ENCODE measurements around the gene FBXL13. TPM values are rescaled to one million over a fixed set of nuclear protein-coding genes. Genes with fewer than 3 reads are reported as not detected.

The FBXL13 gene
- total RNA-seq, 1 experiment from 2014 or later: 1.3 TPM

- no peak for TF ChIP-seq CTCF (IDR thresholded peaks at IDR 0.05; ENCODE audit: unreplicated experiment)
- no TSS peak for BruUV-seq (replicated peaks)
- CTCF ChIA-PET: no interaction called here
- Mint-ChIP-seq H3K27me3 (ENCODE audit: unreplicated experiment) (no peaks in the 10 kb centered on the region), H3K27ac (ENCODE audit: unreplicated experiment) (no peak overlapping the region), H3K36me3 (ENCODE audit: insufficient read depth, unreplicated experiment) (peaks cover under 1% of the 10 kb centered on the region), H3K4me3 (ENCODE audit: low read depth, unreplicated experiment) (no peak overlapping the region), H3K4me1 (ENCODE audit: low read depth, unreplicated experiment) (peaks cover 12% of the 10 kb centered on the region), H3K9me3 (ENCODE audit: low read depth, unreplicated experiment) (peaks cover 7% of the 10 kb centered on the region)
- intact Hi-C loops (cut with micrococcal nuclease; ENCODE audit: unreplicated experiment): no loop called here
- no peak for DNase-seq
Measured at GRCh38 chr7:102983602-102984001, 91.0 kb downstream of the FBXL13 start.

- no peak for TF ChIP-seq CTCF (IDR thresholded peaks at IDR 0.05; ENCODE audit: unreplicated experiment)
- no peak overlapping the region for H3K4me3 Mint-ChIP-seq (ENCODE audit: low read depth, unreplicated experiment)
- no peak for DNase-seq
- CTCF ChIA-PET: no interaction called here
- no peaks in the 10 kb centered on the region for H3K9me3 Mint-ChIP-seq (ENCODE audit: low read depth, unreplicated experiment)
- intact Hi-C loops (cut with micrococcal nuclease; ENCODE audit: unreplicated experiment): no loop called here
- no TSS peak for BruUV-seq (replicated peaks)
- H3K27ac Mint-ChIP-seq (ENCODE audit: unreplicated experiment): no peak overlapping the region
- no peaks in the 10 kb centered on the region for H3K27me3 Mint-ChIP-seq (ENCODE audit: unreplicated experiment)
- peaks cover 9% of the 10 kb centered on the region for H3K4me1 Mint-ChIP-seq (ENCODE audit: low read depth, unreplicated experiment)
- H3K36me3 Mint-ChIP-seq (ENCODE audit: insufficient read depth, unreplicated experiment): peaks cover 7% of the 10 kb centered on the region
Measured at GRCh38 chr7:102982235-102982634, 92.4 kb downstream of the FBXL13 start.

GRCh38 chr7:102981451-102981850, 93.1 kb downstream of the FBXL13 start:
- no peaks in the 10 kb centered on the region for H3K9me3 Mint-ChIP-seq (ENCODE audit: low read depth, unreplicated experiment)
- peaks cover 9% of the 10 kb centered on the region for H3K4me1 Mint-ChIP-seq (ENCODE audit: low read depth, unreplicated experiment)
- H3K36me3 Mint-ChIP-seq (ENCODE audit: insufficient read depth, unreplicated experiment): peaks cover 7% of the 10 kb centered on the region
- H3K4me3 Mint-ChIP-seq (ENCODE audit: low read depth, unreplicated experiment): no peak overlapping the region
- no peak for DNase-seq
- BruUV-seq (replicated peaks): no TSS peak
- CTCF ChIA-PET: no interaction called here
- no peak overlapping the region for H3K27ac Mint-ChIP-seq (ENCODE audit: unreplicated experiment)
- intact Hi-C loops (cut with micrococcal nuclease; ENCODE audit: unreplicated experiment): no loop called here
- no peak for TF ChIP-seq CTCF (IDR thresholded peaks at IDR 0.05; ENCODE audit: unreplicated experiment)
- no peaks in the 10 kb centered on the region for H3K27me3 Mint-ChIP-seq (ENCODE audit: unreplicated experiment)

GRCh38 chr7:102979670-102980069, 94.9 kb downstream of the FBXL13 start:
- H3K9me3 Mint-ChIP-seq (ENCODE audit: low read depth, unreplicated experiment): no peaks in the 10 kb centered on the region
- H3K36me3 Mint-ChIP-seq (ENCODE audit: insufficient read depth, unreplicated experiment): peaks cover 7% of the 10 kb centered on the region
- CTCF ChIA-PET: no interaction called here
- intact Hi-C loops (cut with micrococcal nuclease; ENCODE audit: unreplicated experiment): no loop called here
- no peak for DNase-seq
- no TSS peak for BruUV-seq (replicated peaks)
- peaks cover 9% of the 10 kb centered on the region for H3K4me1 Mint-ChIP-seq (ENCODE audit: low read depth, unreplicated experiment)
- no peaks in the 10 kb centered on the region for H3K27me3 Mint-ChIP-seq (ENCODE audit: unreplicated experiment)
- TF ChIP-seq CTCF (IDR thresholded peaks at IDR 0.05; ENCODE audit: unreplicated experiment): no peak
- no peak overlapping the region for H3K27ac Mint-ChIP-seq (ENCODE audit: unreplicated experiment)
- H3K4me3 Mint-ChIP-seq (ENCODE audit: low read depth, unreplicated experiment): no peak overlapping the region
